DLD1 (cell line): ENCODE results near the gene PJA1.

Experiments
- in situ Hi-C: cut with HindIII; loops from 2 replicates; pipeline ENCODE4 v1.10.0; 2017; ENCODE audit warnings: low sequenced_read_pairs

The PJA1 gene

GRCh38 chrX:69143530-69143929 lies 21.7 kb downstream of the PJA1 start:
- in situ Hi-C loops = no loop called here

GRCh38 chrX:69142788-69143469 lies 22.3 kb downstream of the PJA1 start:
- in situ Hi-C loops = no loop called here

GRCh38 chrX:69140837-69141236 lies 24.4 kb downstream of the PJA1 start:
- in situ Hi-C loops = no loop called here

- in situ Hi-C loops = no loop called here
Measured at GRCh38 chrX:69139516-69139915, 25.7 kb downstream of the PJA1 start.

GRCh38 chrX:69138512-69138911 lies 26.7 kb downstream of the PJA1 start:
- in situ Hi-C loops = no loop called here

GRCh38 chrX:69138118-69138390 lies 27.2 kb downstream of the PJA1 start:
- in situ Hi-C loops = no loop called here

- in situ Hi-C loops = no loop called here
Measured at GRCh38 chrX:69137371-69138117, 27.7 kb downstream of the PJA1 start.

GRCh38 chrX:69136546-69137331 lies 28.5 kb downstream of the PJA1 start:
- in situ Hi-C loops = no loop called here

GRCh38 chrX:69133921-69134542 lies 31.2 kb downstream of the PJA1 start:
- in situ Hi-C loops = no loop called here

GRCh38 chrX:69131886-69132285 lies 33.4 kb downstream of the PJA1 start:
- in situ Hi-C loops = no loop called here

- in situ Hi-C loops = no loop called here
Measured at GRCh38 chrX:69130439-69130838, 34.8 kb downstream of the PJA1 start.

- in situ Hi-C loops = no loop called here
Measured at GRCh38 chrX:69128588-69128987, 36.7 kb downstream of the PJA1 start.

GRCh38 chrX:69127466-69127865 lies 37.8 kb downstream of the PJA1 start:
- in situ Hi-C loops = no loop called here

- in situ Hi-C loops = no loop called here
Measured at GRCh38 chrX:69126642-69127041, 38.6 kb downstream of the PJA1 start.

- in situ Hi-C loops = no loop called here
Measured at GRCh38 chrX:69125094-69125493, 40.2 kb downstream of the PJA1 start.

- in situ Hi-C loops = no loop called here
Measured at GRCh38 chrX:69124108-69124507, 41.1 kb downstream of the PJA1 start.

- in situ Hi-C loops = no loop called here
Measured at GRCh38 chrX:69123481-69123880, 41.8 kb downstream of the PJA1 start.

GRCh38 chrX:69121321-69122000 lies 43.8 kb downstream of the PJA1 start:
- in situ Hi-C loops = no loop called here

- in situ Hi-C loops = no loop called here
Measured at GRCh38 chrX:69120476-69120875, 44.8 kb downstream of the PJA1 start.

GRCh38 chrX:69119122-69119521 lies 46.1 kb downstream of the PJA1 start:
- in situ Hi-C loops = no loop called here
